OCI-LY7 (cell line): ENCODE data around the gene CRYBG3.

Experiments
- EZH2phosphoT487 ChIP-seq: fragments of 200-600 bp; sonication (generic); IDR thresholded peaks from 2 replicates; pipeline ENCODE4 v1.6.1; 2018; ENCODE audit warnings: low read depth, borderline replicate concordance, mild to moderate bottlenecking, mixed run types, antibody characterized with exemption, low read length, moderate library complexity, mixed read lengths
- TF ChIP-seq, protein P1 (sequence below): fragments of 200-600 bp; sonication (generic); conservative IDR thresholded peaks from 2 replicates; pipeline ENCODE4 v1.5.1; 2014; ENCODE audit warnings: mild to moderate bottlenecking, antibody characterized with exemption, low read length, moderate library complexity, mixed read lengths

- TF ChIP-seq, protein P1, sequence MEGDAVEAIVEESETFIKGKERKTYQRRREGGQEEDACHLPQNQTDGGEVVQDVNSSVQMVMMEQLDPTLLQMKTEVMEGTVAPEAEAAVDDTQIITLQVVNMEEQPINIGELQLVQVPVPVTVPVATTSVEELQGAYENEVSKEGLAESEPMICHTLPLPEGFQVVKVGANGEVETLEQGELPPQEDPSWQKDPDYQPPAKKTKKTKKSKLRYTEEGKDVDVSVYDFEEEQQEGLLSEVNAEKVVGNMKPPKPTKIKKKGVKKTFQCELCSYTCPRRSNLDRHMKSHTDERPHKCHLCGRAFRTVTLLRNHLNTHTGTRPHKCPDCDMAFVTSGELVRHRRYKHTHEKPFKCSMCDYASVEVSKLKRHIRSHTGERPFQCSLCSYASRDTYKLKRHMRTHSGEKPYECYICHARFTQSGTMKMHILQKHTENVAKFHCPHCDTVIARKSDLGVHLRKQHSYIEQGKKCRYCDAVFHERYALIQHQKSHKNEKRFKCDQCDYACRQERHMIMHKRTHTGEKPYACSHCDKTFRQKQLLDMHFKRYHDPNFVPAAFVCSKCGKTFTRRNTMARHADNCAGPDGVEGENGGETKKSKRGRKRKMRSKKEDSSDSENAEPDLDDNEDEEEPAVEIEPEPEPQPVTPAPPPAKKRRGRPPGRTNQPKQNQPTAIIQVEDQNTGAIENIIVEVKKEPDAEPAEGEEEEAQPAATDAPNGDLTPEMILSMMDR: no peak
- TF ChIP-seq EZH2phosphoT487: no peak
Measured at GRCh38 chr3:97983933-97984491, 162.2 kb downstream of the CRYBG3 start.
